ENCODE measurements around the gene GAS2L3. TPM values are rescaled to one million over a fixed set of nuclear protein-coding genes. Genes with fewer than 3 reads are reported as not detected.

Gene GAS2L3
- total RNA-seq, 1 experiment from 2014 or later, result 11.7 TPM

DNA sequence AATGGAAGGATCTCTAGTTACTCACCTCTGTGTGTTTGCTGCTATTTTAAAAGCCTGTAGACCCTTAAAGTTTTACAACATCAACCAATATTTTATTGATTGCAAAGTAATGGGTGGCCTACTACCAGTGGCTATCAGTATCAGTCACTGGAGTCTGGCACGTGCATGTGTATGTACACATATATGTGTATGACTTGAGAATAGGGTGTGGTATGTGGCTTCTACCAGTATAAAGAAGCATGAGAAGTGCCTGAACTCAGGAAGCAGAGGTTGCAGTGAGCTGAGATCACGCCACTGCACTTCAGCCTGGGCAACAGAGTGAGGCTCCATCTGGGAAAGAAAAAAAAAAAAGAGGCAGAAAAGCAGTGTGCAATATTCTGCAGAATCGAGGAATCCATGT lies 45.5 kb upstream of the GAS2L3 start:
- Histone ChIP-seq H4K91ac (ENCODE audit: insufficient read length, low read depth, low read length) (no peak overlapping the region), H2AK5ac (ENCODE audit: insufficient read length, low read length) (no peak overlapping the region), H2BK15ac (ENCODE audit: low read depth, low read length) (no peak overlapping the region), H2BK20ac (ENCODE audit: low read depth, low read length, poor library complexity, severe bottlenecking) (no peak overlapping the region), H3K9me3 (ENCODE audit: control insufficient read depth, low read depth, low read length) (no peaks in the 10 kb centered on the region), H4K5ac (ENCODE audit: insufficient read length, low read depth, low read length) (no peak overlapping the region), H2AFZ (ENCODE audit: low read length) (no peak overlapping the region), H3K23ac (ENCODE audit: insufficient read length, low read depth, low read length) (no peak overlapping the region), H3K56ac (ENCODE audit: insufficient read length, low read depth, low read length) (no peak overlapping the region), H3K79me2 (ENCODE audit: insufficient read depth, low read length) (no peaks in the 10 kb centered on the region), H3K27me3 (ENCODE audit: insufficient read depth, low read length) (no peaks in the 10 kb centered on the region), H3K4me1 (ENCODE audit: insufficient read depth, low read length) (peaks cover 3% of the 10 kb centered on the region; the same call in 1 of the 2 replicates), H4K8ac (replicated peaks; ENCODE audit: insufficient read length, low read depth, low read length) (no peak overlapping the region), H3K4me2 (ENCODE audit: insufficient read depth, insufficient read length, low read length) (no peak overlapping the region), H2BK12ac (ENCODE audit: insufficient read length, low read depth, low read length) (no peak overlapping the region), H3K18ac (ENCODE audit: insufficient read length, low read depth, low read length) (no peak overlapping the region), H3K14ac (ENCODE audit: insufficient read depth, low read length) (no peak overlapping the region), H2BK120ac (ENCODE audit: low read depth, low read length, poor library complexity, severe bottlenecking) (no peak overlapping the region), H3K27ac (ENCODE audit: insufficient read length, low read depth, low read length) (no peak overlapping the region), H3K4ac (ENCODE audit: low read depth, low read length) (no peak overlapping the region), H2BK5ac (ENCODE audit: insufficient read length, low read length) (no peak overlapping the region), H3K23me2 (ENCODE audit: insufficient read length, low read depth, low read length, poor library complexity, severe bottlenecking) (no peaks in the 10 kb centered on the region), H3K79me1 (ENCODE audit: insufficient read depth, low read depth, low read length, poor library complexity, severe bottlenecking) (no peaks in the 10 kb centered on the region), H4K20me1 (ENCODE audit: control insufficient read depth, insufficient read depth, insufficient read length) (no peaks in the 10 kb centered on the region), H3K9ac (ENCODE audit: extremely low read depth, insufficient read length, low read length) (no peak overlapping the region), H3T11ph (ENCODE audit: low read length) (no peak overlapping the region)
- peak overlapping the region in 2 of 3 experiments; percentile 16 to 59; a peak in 1 of 7 replicates for H3K27ac Mint-ChIP-seq
- no CpG with 5 or more reads among the region's 3 CpGs for WGBS (ENCODE audit: extremely low coverage, insufficient read length, low lambda C conversion rate)
- H3K4me3 Mint-ChIP-seq, result no peak overlapping the region
- peaks cover 16% of the 10 kb centered on the region in 2 experiments for H3K4me1 Mint-ChIP-seq
- no peak for TF ChIP-seq CTCF (conservative IDR thresholded peaks at IDR 0.05)
- no peaks in the 10 kb centered on the region for H3K36me3 Mint-ChIP-seq (ENCODE audit: insufficient read depth in 1 of 3, low read depth in 3 of 3)
- H3K27me3 Mint-ChIP-seq (ENCODE audit: low read depth), result no peaks in the 10 kb centered on the region
- no peak for DNase-seq
- no peaks in the 10 kb centered on the region for H3K9me3 Mint-ChIP-seq

Measured in H9 (cell line).